ENCODE data around the gene MSL3B.

Gene MSL3B

DNA sequence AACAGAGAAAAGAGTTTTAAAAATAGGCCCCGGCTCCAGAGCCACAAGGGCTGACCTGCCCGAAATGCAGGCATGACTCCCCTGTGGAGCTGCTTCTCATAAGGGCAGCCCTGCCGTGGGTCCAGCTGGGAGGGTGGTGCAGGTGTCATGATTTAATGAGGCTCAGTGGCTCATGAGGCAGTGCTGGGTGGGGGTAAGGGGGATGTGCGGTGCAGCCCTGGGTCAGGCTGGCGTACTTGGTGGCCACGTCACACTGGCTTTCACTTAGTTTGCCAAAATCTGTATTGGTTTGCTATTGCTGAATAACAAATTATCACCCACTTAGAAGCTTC, 47.4 kb downstream of the MSL3B start:
- no peak for DNase-seq (ENCODE audit: extremely low spot score, insufficient read length, low read depth)
- FAIRE-seq, result no peak

- DNase-seq (ENCODE audit: extremely low spot score, insufficient read length, low read depth), result no peak
- FAIRE-seq, result no peak
Observed at GRCh38 chr2:233819884-233820773, 48.1 kb downstream of the MSL3B start.

DNA sequence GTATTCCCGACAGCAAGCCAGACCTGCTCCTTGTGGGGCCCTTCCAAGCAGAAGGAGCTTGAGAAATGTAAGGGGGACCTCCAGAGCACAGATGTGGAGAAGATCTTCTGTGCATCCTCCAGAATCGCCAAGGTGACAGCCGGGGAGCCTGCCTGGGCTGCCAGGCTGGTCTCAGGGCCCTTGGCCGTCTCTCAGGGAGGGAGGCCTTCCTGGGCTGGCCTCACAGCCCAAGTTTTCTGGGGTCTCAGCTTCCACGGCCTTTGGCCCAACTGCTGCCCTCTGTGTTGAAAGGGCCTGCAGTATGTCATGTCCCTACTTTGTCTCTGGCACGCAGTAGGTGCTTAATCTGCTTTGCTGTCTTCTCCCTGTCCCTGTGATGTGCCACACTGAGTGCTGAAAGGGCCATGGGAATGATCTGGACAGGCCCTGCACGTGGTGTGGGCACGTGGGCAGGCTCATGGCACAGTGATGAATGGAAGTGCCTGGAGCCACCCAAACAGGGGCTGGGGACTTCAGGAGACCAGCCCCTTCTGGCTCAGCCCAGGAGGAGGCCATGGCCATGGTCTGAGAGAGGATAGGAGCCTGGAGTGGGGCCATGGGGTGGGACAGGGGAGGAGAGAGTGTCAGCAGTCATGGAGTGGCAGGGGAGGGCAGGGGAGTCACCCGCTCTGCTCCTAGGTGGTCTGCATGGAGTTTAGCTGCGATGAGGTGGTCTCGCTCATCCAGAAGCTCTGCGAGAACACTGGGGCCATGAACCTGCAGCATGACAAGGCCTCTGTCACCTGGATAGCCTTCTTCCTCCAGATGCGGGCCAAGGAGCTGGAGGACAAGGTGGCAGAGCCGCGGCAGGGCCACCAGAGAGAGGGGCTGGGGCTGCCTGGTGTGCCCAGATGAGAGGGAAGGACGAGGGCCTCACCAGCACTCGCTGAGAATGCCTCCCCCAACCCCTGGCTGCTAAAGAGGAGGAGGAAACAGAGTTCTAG, 49.3 kb downstream of the MSL3B start:
- FAIRE-seq (no peak), DNase-seq (ENCODE audit: extremely low spot score, insufficient read length, low read depth) (no peak)

DNA sequence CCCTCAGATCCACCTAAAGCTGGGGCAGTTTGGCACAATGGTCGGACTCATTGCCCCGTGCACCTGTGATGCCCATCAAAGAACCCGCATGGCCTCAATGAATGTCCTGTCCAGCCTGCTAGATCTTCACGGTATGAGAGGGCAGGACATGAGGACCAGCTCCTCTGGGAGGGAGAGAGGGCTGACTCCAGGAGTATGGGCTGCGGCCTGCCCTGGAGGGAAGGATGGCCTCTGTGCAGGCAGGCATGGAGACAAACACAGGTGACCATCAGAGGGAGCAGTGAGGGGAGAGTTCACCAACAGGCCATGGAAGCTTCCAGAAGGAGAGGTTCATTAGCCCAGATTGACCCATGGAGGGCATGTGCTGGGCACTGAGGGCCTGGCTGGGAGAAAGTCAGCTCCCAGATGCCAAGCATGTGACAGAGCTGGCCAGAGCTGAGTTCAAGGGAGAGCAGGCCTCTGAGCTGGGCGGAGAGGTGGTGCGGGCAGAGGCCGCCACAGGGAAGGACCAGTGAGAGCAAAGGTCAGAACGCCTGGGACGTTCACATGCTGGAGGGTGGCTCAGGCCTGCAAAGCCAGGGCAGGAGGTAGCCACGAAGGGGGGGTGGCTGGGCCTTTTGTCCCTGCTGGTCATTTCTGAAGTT, 50.1 kb downstream of the MSL3B start:
- DNase-seq (ENCODE audit: extremely low spot score, insufficient read length, low read depth) (no peak), FAIRE-seq (no peak)

GRCh38 chr2:233817361-233817911, 50.8 kb downstream of the MSL3B start:
- FAIRE-seq, result no peak

GRCh38 chr2:233816771-233817170, 51.4 kb downstream of the MSL3B start:
- DNase-seq (ENCODE audit: extremely low spot score, insufficient read length, low read depth), result no peak
- FAIRE-seq, result no peak

More at GRCh38 chr2:233817361-233817911, 50.8 kb downstream of the MSL3B start:
- DNase-seq (ENCODE audit: extremely low spot score, insufficient read length, low read depth), result no peak

- DNase-seq (ENCODE audit: extremely low spot score, insufficient read length, low read depth) (no peak), FAIRE-seq (no peak)
Observed at GRCh38 chr2:233816334-233816733, 51.9 kb downstream of the MSL3B start.

DNA sequence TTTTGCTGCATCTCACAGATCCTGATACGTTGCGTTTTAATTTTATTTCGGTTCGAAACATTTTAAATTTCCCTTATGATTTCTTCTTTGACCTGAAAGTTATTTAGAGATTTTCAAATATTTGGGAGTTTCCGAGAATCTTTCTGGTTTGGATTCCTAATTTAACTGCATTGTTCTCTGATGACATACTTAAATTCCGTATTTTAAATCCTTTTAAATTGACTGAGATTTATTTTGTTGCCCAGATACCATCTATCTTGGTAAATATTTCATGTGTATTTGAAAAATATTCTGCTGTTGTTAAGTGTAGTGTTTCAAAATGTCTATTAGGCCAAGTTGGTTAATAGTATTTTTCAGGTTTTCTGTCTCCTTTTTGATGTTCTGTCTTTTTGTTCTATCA, 52.3 kb downstream of the MSL3B start:
- no peak for DNase-seq (ENCODE audit: extremely low spot score, insufficient read length, low read depth)
- no peak for FAIRE-seq

Data from GM18507 (cell line).